Midbrain (tissue), 1 donor: ENCODE data around the gene KCTD21.
"Not testable (repeated sequence)": the region's sequence is repeated elsewhere in the genome, so short reads cannot be mapped to it uniquely, and the experiment has no call there.

Experiments
- DNase-seq: peaks from one replicate; lab custom pipeline; 2025; lab: John Stamatoyannopoulos, UW

KCTD21 gene

DNA sequence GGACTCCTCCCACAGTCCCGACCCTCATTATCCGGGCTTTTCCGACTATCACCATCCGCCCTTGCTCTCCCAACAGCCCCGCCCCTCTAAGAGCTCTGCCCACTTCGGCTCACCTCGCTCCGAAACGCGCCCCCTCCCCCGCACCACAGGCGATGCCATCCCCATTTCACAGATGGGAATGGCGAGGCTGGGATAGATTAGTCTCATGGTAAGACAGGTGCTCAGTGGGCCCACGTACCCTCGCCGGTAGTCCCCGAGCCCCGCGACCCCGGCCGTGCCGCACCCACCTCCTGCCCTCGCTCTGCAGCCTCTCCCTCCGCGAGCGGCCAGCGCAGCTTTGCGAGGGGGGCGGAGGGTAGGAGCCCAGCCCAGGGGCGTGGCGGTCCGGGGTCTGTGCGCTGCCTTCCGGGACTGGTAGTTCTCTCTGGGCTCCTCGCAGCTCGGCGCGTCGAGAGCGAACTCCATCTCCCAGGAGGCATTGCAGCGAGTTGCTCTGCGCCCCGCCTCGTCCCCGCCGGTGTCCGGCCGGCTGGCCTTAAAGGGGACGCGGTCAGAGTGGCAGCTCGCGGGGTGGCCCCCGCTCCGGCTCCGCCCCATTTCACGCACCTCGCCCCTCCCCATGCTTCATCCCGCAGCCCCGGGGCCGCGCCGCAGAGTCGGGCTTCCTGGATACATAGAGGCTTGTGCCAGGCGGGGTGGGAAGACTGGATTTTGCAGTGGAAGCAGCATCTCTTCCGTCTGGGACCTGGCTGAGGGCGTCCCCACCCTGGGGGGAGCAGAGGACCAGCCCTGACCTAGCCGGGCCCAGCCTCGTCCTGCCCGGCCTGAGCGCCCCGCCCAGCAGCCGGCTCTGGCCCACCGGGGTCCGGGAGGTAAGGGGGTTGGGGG is at the start of gene KCTD21, which contains the start of gene USP35:
KCTD21 (minus strand) TSS at position 341 of the 888 bp plus-strand sequence. CDS start 14,072 bp downstream, outside the sequence.
USP35 (plus strand) TSS at position 634 of the 888 bp plus-strand sequence. CDS start 7,327 bp downstream, outside the sequence.
- peak; percentile 98 for DNase-seq

DNA sequence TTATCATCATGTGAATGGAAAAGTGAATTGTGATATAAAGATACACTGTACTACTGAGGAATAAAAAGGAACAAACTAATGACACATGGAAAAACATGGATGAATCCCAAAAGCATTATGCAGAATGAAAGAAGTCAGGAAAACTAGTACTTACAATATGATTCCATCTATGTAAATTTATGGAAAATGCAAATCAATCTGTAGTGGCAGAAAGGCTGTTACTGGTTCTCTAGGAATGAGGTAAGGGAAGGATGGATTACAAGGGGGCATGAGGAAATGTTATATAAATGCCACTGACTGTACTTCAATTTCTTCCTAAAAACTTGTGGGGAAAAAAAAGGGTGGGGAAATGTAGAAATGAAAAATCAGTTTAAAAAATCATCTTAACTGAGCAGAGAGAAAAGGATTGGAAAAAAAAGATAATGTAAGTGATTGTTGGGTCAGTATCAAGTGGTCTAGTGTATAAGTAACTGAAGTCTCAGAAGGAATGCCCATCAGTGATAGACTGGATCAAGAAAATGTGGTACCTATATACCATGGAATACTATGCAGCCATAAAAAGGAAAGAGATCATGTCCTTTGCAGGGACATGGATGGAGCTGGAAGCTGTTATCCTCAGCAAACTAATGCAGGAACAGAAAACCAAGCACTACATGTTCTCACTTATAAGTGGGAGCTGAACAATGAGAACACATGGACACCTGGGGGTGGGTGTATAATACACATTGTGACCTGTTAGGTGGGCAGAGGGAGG is 49.0 kb upstream of the KCTD21 start:
- DNase-seq: no peak

DNA sequence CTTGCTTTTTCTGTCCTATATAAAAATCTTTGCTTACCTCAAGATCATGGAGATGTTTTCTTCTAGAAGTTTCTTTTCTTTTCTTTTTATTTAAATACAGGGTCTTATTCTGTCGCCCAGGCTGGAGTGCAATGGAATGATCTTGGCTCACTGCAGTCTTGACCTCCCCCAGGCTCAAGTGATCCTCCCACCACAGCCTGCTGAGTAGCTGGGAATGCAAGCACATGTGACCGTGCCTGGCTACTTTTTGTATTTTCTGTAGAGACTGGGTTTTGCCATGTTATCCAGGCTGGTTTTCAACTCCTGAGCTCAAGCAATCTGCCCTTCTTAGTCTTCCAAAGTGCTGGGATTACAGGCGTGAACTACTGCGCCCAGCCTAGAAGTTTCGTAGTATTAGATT is 45.6 kb upstream of the KCTD21 start:
- DNase-seq: no peak

DNA sequence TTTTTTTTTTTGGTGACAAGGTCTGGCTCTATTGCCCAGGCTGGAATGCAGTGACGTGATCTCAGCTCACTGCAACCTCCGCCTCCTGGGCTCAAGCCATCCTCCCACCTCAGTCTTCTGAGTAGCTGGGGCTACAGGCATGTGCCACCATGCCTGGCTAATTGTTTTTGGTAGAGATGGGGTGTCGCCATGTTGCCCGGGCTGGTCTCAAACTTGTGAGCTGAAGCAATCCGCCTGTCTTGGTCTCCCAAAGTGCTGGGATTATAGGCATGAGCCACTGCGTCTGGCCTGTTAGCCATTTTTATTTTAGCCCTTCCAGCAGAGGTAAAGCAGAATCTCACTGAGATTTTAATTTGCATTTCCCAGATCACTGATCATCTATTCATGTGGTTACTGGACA is 44.6 kb upstream of the KCTD21 start:
- DNase-seq: not testable (repeated sequence)

GRCh38 chr11:78231962-78232501 is 43.6 kb upstream of the KCTD21 start:
- DNase-seq: no peak

GRCh38 chr11:78230161-78230877 is 41.9 kb upstream of the KCTD21 start:
- DNase-seq: no peak

GRCh38 chr11:78229106-78229505 is 40.7 kb upstream of the KCTD21 start:
- DNase-seq: no peak

GRCh38 chr11:78228467-78228866 is 40.0 kb upstream of the KCTD21 start:
- DNase-seq: peak; percentile 77

DNA sequence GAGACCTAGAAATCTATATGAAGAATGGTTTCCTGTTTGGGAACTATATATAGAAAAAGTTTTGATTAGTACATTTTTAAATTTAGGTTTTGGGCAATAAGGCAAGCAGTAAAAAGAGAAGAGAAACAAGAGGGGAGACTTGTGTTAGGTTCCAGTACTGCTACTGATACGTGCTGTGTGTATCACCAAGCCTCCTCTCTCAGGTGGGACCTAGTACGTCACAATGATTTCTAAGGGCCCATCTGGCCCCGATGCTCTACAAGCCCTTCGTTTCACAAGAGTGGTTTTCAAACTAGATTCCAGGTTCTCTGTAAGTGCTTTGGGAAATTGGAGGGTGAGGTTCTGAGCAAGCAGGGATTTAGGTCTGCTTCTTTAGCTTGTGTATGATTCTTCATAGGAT is 39.5 kb upstream of the KCTD21 start:
- no peak for DNase-seq

- DNase-seq: no peak
Observed at GRCh38 chr11:78226684-78227680, 38.6 kb upstream of the KCTD21 start.

GRCh38 chr11:78224906-78225420 is 36.5 kb upstream of the KCTD21 start:
- DNase-seq: no peak

- no peak for DNase-seq
Observed at GRCh38 chr11:78224506-78224905, 36.1 kb upstream of the KCTD21 start.

DNA sequence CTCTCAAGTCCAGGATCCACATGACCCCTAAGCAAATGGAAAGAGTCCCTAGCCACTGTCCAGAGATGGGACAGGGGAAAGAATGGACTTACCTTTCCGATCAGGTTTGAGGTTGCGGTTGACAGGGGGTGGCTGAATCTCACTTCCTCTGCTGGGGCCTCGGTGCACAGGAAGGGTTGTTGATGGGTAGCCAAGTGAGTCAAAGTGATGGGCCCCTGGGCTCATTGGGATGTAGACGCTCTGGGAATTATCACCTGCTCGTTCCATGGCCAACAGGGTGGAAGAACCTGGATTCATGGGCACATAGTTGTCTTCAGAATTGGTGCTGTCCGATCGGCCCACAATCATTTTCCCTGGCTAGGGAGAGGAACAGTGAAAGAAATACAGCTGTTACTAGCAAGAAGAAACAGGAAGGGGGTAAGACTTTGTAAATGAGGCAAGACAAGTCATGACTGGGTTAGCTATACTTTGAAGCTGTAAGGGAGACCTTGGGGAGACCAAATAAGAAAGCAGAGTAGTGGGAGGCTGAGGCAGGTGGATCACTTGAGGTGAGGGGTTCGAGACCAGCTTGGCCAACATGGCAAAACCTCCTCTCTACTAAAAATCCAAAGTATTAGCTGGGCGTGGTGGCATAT is 35.0 kb upstream of the KCTD21 start:
- no peak for DNase-seq

DNA sequence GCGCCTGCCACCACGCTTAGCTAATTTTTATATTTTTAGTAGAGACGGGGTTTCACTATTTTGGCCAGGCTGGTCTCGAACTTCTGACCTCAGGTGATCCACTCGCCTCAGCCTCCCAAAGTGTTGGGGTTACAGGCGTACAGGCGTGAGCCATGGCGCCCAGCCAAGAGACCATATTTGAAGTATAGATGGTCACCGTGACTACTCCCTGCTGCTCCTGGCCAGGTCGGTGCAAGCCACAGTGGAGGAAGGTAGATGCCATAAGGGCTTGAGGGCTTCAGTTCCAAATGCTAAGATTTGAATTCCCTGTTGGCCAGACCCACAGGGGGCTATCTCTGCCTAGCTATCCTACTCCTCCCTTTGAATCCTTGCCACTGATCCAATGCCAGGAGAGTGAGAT is 34.3 kb upstream of the KCTD21 start:
- not testable (repeated sequence) for DNase-seq

DNA sequence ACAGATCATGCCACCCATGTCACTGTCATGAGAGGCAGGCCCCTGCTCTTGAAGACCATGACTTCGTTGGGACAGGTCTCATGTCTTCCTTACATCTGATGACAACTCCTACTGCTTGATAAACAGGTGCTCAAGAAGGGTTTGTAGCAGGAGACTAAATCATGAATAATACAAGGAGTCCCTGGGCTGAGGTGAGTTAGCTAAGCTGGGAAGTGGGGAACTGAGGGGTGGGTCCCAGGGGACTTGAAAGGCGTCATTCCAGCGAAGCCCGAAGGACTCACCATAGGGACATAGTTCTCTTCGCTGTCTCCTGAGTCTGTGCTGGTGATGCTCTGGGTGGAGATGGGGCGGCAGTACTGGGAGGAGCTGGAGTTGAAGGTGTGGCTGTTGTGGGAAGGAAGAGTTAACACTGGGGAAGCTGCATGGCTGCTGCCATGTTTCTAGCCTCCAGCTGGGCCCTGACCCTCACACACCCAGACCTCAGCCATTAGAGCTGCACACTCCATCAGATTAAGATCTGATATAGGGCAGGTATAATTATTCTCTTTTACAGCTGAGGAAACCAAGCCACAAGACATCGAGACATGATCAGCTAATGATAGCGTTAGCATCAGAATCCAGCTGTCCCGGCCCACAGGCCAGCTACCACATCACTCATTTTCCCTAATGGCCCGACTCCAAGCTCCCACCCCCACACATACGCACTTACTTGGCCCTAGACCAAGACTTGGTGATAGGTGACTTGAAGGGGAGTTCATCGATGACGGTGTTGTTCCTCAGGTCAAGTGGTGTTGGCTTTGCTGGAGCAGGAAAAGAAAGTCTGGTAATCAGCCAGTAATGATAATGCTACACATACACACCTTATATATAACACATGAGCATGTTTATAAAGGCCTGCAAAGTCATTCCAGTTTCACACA is 33.2 kb upstream of the KCTD21 start:
- no peak for DNase-seq

- DNase-seq: no peak
Observed at GRCh38 chr11:78220218-78221157, 32.1 kb upstream of the KCTD21 start.

DNA sequence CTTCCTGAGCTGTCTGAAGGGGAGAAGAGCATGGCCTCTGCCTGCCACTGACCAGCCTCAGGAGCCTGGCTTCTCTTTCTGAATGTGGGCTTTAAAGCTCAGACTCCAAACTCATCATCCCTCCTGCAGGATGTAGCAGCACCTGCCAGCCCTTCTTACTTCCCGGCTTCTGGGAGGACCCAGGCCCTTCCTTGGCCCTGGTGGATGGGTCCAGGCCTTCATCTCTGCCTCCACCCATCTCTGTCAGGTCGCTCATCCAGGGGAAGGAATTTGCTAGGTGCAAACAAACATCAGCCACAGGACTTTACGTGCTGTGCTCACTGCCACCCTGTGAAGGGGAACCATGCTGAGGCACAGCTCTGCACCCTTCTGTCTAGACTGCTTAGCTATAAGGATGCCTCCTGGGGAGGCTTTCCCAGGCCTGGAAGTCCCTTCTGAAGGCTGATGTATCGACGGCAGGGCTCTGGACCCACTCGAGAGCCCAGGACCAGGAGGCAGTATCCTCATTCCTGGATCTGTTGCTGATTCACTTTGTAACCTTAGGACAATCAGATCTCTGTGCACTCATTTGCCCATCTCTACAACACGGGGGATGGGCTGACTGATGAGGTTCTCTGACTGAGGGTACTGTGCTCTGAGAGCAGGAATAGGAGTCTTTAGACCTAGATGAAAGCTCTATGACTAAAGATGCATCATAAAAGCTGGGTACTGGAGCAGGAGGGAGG is 31.2 kb upstream of the KCTD21 start:
- DNase-seq: peak; percentile 25
